HepG2 (cell line): ENCODE results near the gene OST4. TPM values are rescaled to one million over a fixed set of nuclear protein-coding genes. Genes with fewer than 3 reads are reported as not detected.

Source experiments
- ATAC-seq: fragments of 200-7000 bp; cut with Tn5 transposase; 3 replicates; pipeline ENCODE4 v1.9.1; 2020; ENCODE audit warnings: mild to moderate bottlenecking, moderate library complexity
- BruUV-seq: library from RNA; stranded (reverse); fragments of 400-500 nt; replicated peaks from 2 replicates; lab custom pipeline; 2021; lab: Mats Ljungman, UMichigan
- CTCF ChIA-PET: fragments of 300-600 bp; formaldehyde crosslinking; extraction: SDS; loops from one replicate; lab custom pipeline; 2021; ENCODE audit warnings: low total read pairs, inconsistent platforms, low intra/inter-chr PET ratio; lab: Yijun Ruan, JAX
- POLR2A ChIA-PET: fragments of 350-600 bp; sonication (Branson Sonifier 250); formaldehyde crosslinking; loops from one replicate; lab custom pipeline; 2020; ENCODE audit warnings: antibody characterized with exemption, inconsistent platforms; lab: Yijun Ruan, JAX
- DNase-seq: peaks from one replicate; pipeline ENCODE4 v3.0.0-alpha.2; 2015; ENCODE audit warnings: low spot score
- FAIRE-seq: peaks from 3 replicates; lab custom pipeline; 2011; peaks lifted over from hg19 to GRCh38; lab: Jason Lieb, UNC
- H2AFZ ChIP-seq: one replicate; pipeline ENCODE4 v1.6.1; 2011; ENCODE audit warnings: low read length, inconsistent platforms
- H3K27ac ChIP-seq: fragments of 300-600 bp; 3 replicates; pipeline ENCODE4 v1.8.0; 2011; ENCODE audit warnings: mixed run types, mild to moderate bottlenecking, mixed read lengths, low read length, inconsistent platforms; ENCODE audit not compliant: insufficient read depth; ENCODE audit errors: extremely low read length
- H3K27me3 ChIP-seq, 2 experiments: fragments of 200-600 bp in 1 of 2; 2 replicates in 1 of 2; 3 replicates in 1 of 2; pipeline versions ENCODE4 v1.6.0 to v1.8.0; 2011; ENCODE audit warnings: low read length in 2 of 2, mild to moderate bottlenecking in 2 of 2, moderate library complexity in 2 of 2, inconsistent platforms in 1 of 2; ENCODE audit not compliant: insufficient read depth in 2 of 2, control insufficient read depth in 1 of 2
- H3K36me3 ChIP-seq, 2 experiments: fragments of 200-600 bp in 1 of 2; replicated peaks in 1 of 2; 2 replicates in 1 of 2; 3 replicates in 1 of 2; pipeline versions ENCODE4 v1.5.1 to v1.8.0; 2011; ENCODE audit warnings: low read length in 2 of 2, inconsistent platforms in 1 of 2; ENCODE audit not compliant: insufficient read depth in 2 of 2, control insufficient read depth in 1 of 2
- H3K4me1 ChIP-seq: 2 replicates; pipeline ENCODE4 v1.5.1; 2012; ENCODE audit warnings: low read length, inconsistent platforms; ENCODE audit not compliant: insufficient read depth
- H3K4me2 ChIP-seq: 2 replicates; pipeline ENCODE4 v1.6.0; 2011; ENCODE audit warnings: low read depth, low read length, inconsistent platforms
- H3K4me3 ChIP-seq, 3 experiments: fragments of 200-600 bp in 1 of 3; sonication (generic), shearing (Covaris generic) in 1 of 3; replicated peaks in 1 of 3; 2 replicates each; pipeline ENCODE4 v1.5.1; 2011 to 2016; ENCODE audit warnings: low read length in 3 of 3, inconsistent platforms in 2 of 3, low read depth in 2 of 3, mild to moderate bottlenecking in 2 of 3, control low read depth in 1 of 3, mixed read lengths in 1 of 3; ENCODE audit not compliant: insufficient read depth in 1 of 3
- H3K79me2 ChIP-seq: one replicate; pipeline ENCODE4 v1.6.1; 2011; ENCODE audit warnings: low read length, inconsistent platforms; ENCODE audit not compliant: insufficient read depth
- H3K9ac ChIP-seq: 2 replicates; pipeline ENCODE4 v1.6.0; 2011; ENCODE audit warnings: mild to moderate bottlenecking, low read depth, low read length, inconsistent platforms; ENCODE audit not compliant: insufficient read depth
- H3K9me3 ChIP-seq: 2 replicates; pipeline ENCODE4 v1.5.1; 2012; ENCODE audit warnings: mild to moderate bottlenecking, low read length
- H4K20me1 ChIP-seq: 2 replicates; pipeline ENCODE4 v1.6.0; 2011; ENCODE audit warnings: inconsistent platforms, mild to moderate bottlenecking, low read length, moderate library complexity; ENCODE audit not compliant: insufficient read depth
- FOSL2 ChIP-seq: sonication (generic); formaldehyde crosslinking; IDR thresholded peaks from 2 replicates; pipeline ENCODE4 v1.4.0; 2020; ENCODE audit warnings: missing genetic modification reagents
- HMG20B ChIP-seq: conservative IDR thresholded peaks from 2 replicates; pipeline ENCODE4 v1.6.1; 2016; ENCODE audit warnings: missing genetic modification reagents, missing compliant biosample characterization
- HOXA9 ChIP-seq: sonication (generic); formaldehyde crosslinking; IDR thresholded peaks from 2 replicates; pipeline ENCODE4 v1.8.1; 2022; ENCODE audit warnings: missing genetic modification reagents, mild to moderate bottlenecking, moderate library complexity, borderline replicate concordance
- MAFG ChIP-seq: sonication (generic); formaldehyde crosslinking; IDR thresholded peaks from 2 replicates; pipeline ENCODE4 v1.5.1; 2020; ENCODE audit warnings: mild to moderate bottlenecking, missing genetic modification reagents
- MAFK ChIP-seq, 2 experiments: IDR thresholded peaks in 1 of 2; conservative IDR thresholded peaks in 1 of 2; 2 replicates each; pipeline ENCODE4 v1.6.1; 2011; ENCODE audit warnings: improper control_type of control experiment in 2 of 2, low read length in 2 of 2
- MIXL1 ChIP-seq: IDR thresholded peaks from 2 replicates; pipeline ENCODE4 v1.6.1; 2016
- MTF2 ChIP-seq: sonication (generic); formaldehyde crosslinking; IDR thresholded peaks from 2 replicates; pipeline ENCODE4 v1.5.0; 2020; ENCODE audit warnings: missing genetic modification reagents, borderline replicate concordance
- NR2C2 ChIP-seq: sonication (generic); formaldehyde crosslinking; IDR thresholded peaks from 2 replicates; pipeline ENCODE4 v1.4.0; 2020; ENCODE audit warnings: missing genetic modification reagents, mild to moderate bottlenecking, moderate library complexity, borderline replicate concordance
- RFXANK ChIP-seq: IDR thresholded peaks from 2 replicates; pipeline ENCODE4 v1.6.1; 2016
- SP140L ChIP-seq: sonication (generic); formaldehyde crosslinking; IDR thresholded peaks from 2 replicates; pipeline ENCODE4 v1.4.0; 2020; ENCODE audit warnings: missing genetic modification reagents, borderline replicate concordance
- SP4 ChIP-seq: sonication (generic); formaldehyde crosslinking; IDR thresholded peaks from 2 replicates; pipeline ENCODE4 v1.8.1; 2023; ENCODE audit warnings: mild to moderate bottlenecking, missing genetic modification reagents
- ZFP1 ChIP-seq: IDR thresholded peaks from 2 replicates; pipeline ENCODE4 v1.6.1; 2016
- ZNF225 ChIP-seq: sonication (generic); formaldehyde crosslinking; IDR thresholded peaks from 2 replicates; pipeline ENCODE4 v1.4.0; 2020; ENCODE audit warnings: mild to moderate bottlenecking, missing genetic modification reagents
- ZNF329 ChIP-seq: sonication (generic); formaldehyde crosslinking; IDR thresholded peaks from 2 replicates; pipeline ENCODE4 v1.9.0; 2021; ENCODE audit warnings: low read depth, mild to moderate bottlenecking, missing genetic modification reagents
- ZNF513 ChIP-seq: sonication (generic); formaldehyde crosslinking; conservative IDR thresholded peaks from 2 replicates; pipeline ENCODE4 v1.5.0; 2020; ENCODE audit warnings: missing genetic modification reagents
- ZNF790 ChIP-seq: sonication (generic); formaldehyde crosslinking; IDR thresholded peaks from 2 replicates; pipeline ENCODE4 v1.8.0; 2022; ENCODE audit warnings: missing genetic modification reagents, mild to moderate bottlenecking, borderline replicate concordance
- ZNF839 ChIP-seq: sonication (generic); formaldehyde crosslinking; IDR thresholded peaks from 2 replicates; pipeline ENCODE4 v1.4.0; 2020; ENCODE audit warnings: missing genetic modification reagents, mild to moderate bottlenecking, borderline replicate concordance
- ZSCAN30 ChIP-seq: sonication (generic); formaldehyde crosslinking; IDR thresholded peaks from 2 replicates; pipeline ENCODE4 v1.5.0; 2020; ENCODE audit warnings: mild to moderate bottlenecking, missing genetic modification reagents
- WGBS: methylation state at CpG from one replicate; pipeline ENCODE4 v1.1.6; 2017; ENCODE audit warnings: low lambda C conversion rate; 5-methylcytosine and 5-hydroxymethylcytosine counted together
- in situ Hi-C: cut with HindIII; loops from 2 replicates; pipeline ENCODE4 v1.10.0; 2017; ENCODE audit warnings: low pct_unique_long_range_greater_than_20kb; ENCODE audit not compliant: extremely low pct_ligation_motif_present
- intact Hi-C: fragments of 100-400 bp; cut with micrococcal nuclease; formaldehyde crosslinking; loops from one replicate; pipeline ENCODE4 v1.10.0; 2022; ENCODE audit not compliant: unreplicated experiment
- polyA plus RNA-seq, 8 experiments: library from polyadenylated mRNA; depleted of rRNA in 3 of 8; stranded (reverse) in 7 of 8; unstranded in 1 of 8; fragments of >200 nt; fragmentation: Illumina TruSeq in 4 of 8; extraction: Trizol in 4 of 8; gene quantifications; 2 replicates each; pipeline versions ENCODE4 v1.2.1 to v1.2.3, GENCODE V29; 2011 to 2016; ENCODE audit warnings: low read depth in 4 of 8, missing spikeins in 1 of 8, mixed read lengths in 1 of 8; ENCODE audit not compliant: insufficient read depth in 1 of 8
- total RNA-seq, 5 experiments: library from RNA; depleted of rRNA; stranded (reverse); fragments of >200 nt; fragmentation: Illumina TruSeq; extraction: Trizol; gene quantifications; 2 replicates each; pipeline ENCODE4 v1.2.3, GENCODE V29; 2016; ENCODE audit warnings: low read depth in 1 of 5
- TF ChIP-seq, protein P1 (sequence below), 2 experiments: sonication (generic) in 1 of 2; formaldehyde crosslinking in 1 of 2; IDR thresholded peaks; 2 replicates each; pipeline versions ENCODE4 v1.5.1 to v1.6.1; 2011 to 2020; ENCODE audit warnings: borderline replicate concordance in 1 of 2, low read depth in 1 of 2, low read length in 1 of 2, mild to moderate bottlenecking in 1 of 2, missing genetic modification reagents in 1 of 2, moderate library complexity in 1 of 2
- TF ChIP-seq, protein P2 (sequence below): fragments of 450-650 bp; IDR thresholded peaks from 2 replicates; pipeline ENCODE4 v1.6.1; 2016

Gene OST4
- total and polyA plus RNA-seq, 2 of the 13 experiments (the other 11 are each of a cell fraction or from before 2014, with no cell fraction given), result 498 to 584 TPM

GRCh38 chr2:27095427-27095744, 23.9 kb upstream of the OST4 start:
- no peaks in the 10 kb centered on the region for H3K27me3 ChIP-seq
- peak overlapping the region; percentile 97 for H3K27ac ChIP-seq
- H2AFZ ChIP-seq, result no peak overlapping the region
- H3K9ac ChIP-seq, result peak overlapping the region; percentile 79
- no peak for DNase-seq
- no peak for ATAC-seq
- H3K36me3 ChIP-seq, result peaks cover 4 to 42% of the 10 kb centered on the region in 2 experiments
- H3K79me2 ChIP-seq, result peaks cover 30% of the 10 kb centered on the region
- in situ Hi-C loops, result loop anchor here (5.0 kb wide), 2 partner anchors 102 to 187 kb away; partner anchors contain the start of gene TRIM54
- CTCF ChIA-PET, result interaction anchor here (1.6 kb wide), 1 partner anchor 185 kb away, joined by 5 read pairs; no protein-coding TSS in a partner anchor
- 0% methylated on average over 2 of the region's 2 CpGs for WGBS
- intact Hi-C loops, result loop anchor here (5.0 kb wide), 2 partner anchors 117 to 197 kb away; partner anchors contain the start of genes ATRAID and SLC5A6
- peak overlapping the region in 1 of 3 experiments; percentile 61; a peak in 2 of 6 replicates for H3K4me3 ChIP-seq
- H4K20me1 ChIP-seq, result no peaks in the 10 kb centered on the region
- no TSS peak for BruUV-seq
- FAIRE-seq, result no peak
- POLR2A ChIA-PET, result interaction anchor here (0.8 to 4.5 kb wide), 20 partner anchors 9 to 198 kb away, joined by 3 to 40 read pairs (median 4); partner anchors contain the start of genes ABHD1, AGBL5, KHK and OST4
- peaks cover 68% of the 10 kb centered on the region for H3K4me1 ChIP-seq
- H3K9me3 ChIP-seq, result no peaks in the 10 kb centered on the region
- H3K4me2 ChIP-seq, result peak overlapping the region; percentile 96
- TF ChIP-seq HMG20B (CRISPR knock-in tag) (no peak), ZSCAN30 (CRISPR knock-in tag) (no peak; the same call in 1 of the 2 replicates), MAFK (conservative IDR thresholded peaks at IDR 0.05 in 1 of 2, IDR thresholded peaks at IDR 0.05 in 1 of 2; ENCODE audit: low read length in 2 of 2) (no peak), ZNF329 (CRISPR knock-in tag) (no peak), SP140L (CRISPR knock-in tag) (0 out of 2 replicates have a peak, but pooled peaks have one; percentile 91), NR2C2 (CRISPR knock-in tag) (no peak), HOXA9 (0 out of 2 replicates have a peak, but pooled peaks have one; percentile 2), MTF2 (CRISPR knock-in tag) (0 out of 2 replicates have a peak, but pooled peaks have one; percentile 46), ZNF790 (CRISPR knock-in tag) (peak; percentile 78; the same call in 1 of the 2 replicates), ZNF225 (CRISPR knock-in tag) (0 out of 2 replicates have a peak, but pooled peaks have one; percentile 81), SP4 (CRISPR knock-in tag) (no peak), MIXL1 (CRISPR knock-in tag) (no peak), ZNF839 (0 out of 2 replicates have a peak, but pooled peaks have one; percentile 29), ZNF513 (CRISPR knock-in tag) (0 out of 2 replicates have a peak, but pooled peaks have one; percentile 81), RFXANK (CRISPR knock-in tag) (no peak), ZFP1 (no peak), FOSL2 (CRISPR knock-in tag) (no peak), MAFG (CRISPR knock-in tag) (no peak)
- TF ChIP-seq, protein P1, sequence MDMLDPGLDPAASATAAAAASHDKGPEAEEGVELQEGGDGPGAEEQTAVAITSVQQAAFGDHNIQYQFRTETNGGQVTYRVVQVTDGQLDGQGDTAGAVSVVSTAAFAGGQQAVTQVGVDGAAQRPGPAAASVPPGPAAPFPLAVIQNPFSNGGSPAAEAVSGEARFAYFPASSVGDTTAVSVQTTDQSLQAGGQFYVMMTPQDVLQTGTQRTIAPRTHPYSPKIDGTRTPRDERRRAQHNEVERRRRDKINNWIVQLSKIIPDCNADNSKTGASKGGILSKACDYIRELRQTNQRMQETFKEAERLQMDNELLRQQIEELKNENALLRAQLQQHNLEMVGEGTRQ (IDR thresholded peaks at IDR 0.05; ENCODE audit: low read depth, low read length), result no peak
- TF ChIP-seq, protein P1 (CRISPR knock-in tag; IDR thresholded peaks at IDR 0.05; ENCODE audit: borderline replicate concordance), result 0 out of 2 replicates have a peak, but pooled peaks have one; percentile 21
- TF ChIP-seq, protein P2, sequence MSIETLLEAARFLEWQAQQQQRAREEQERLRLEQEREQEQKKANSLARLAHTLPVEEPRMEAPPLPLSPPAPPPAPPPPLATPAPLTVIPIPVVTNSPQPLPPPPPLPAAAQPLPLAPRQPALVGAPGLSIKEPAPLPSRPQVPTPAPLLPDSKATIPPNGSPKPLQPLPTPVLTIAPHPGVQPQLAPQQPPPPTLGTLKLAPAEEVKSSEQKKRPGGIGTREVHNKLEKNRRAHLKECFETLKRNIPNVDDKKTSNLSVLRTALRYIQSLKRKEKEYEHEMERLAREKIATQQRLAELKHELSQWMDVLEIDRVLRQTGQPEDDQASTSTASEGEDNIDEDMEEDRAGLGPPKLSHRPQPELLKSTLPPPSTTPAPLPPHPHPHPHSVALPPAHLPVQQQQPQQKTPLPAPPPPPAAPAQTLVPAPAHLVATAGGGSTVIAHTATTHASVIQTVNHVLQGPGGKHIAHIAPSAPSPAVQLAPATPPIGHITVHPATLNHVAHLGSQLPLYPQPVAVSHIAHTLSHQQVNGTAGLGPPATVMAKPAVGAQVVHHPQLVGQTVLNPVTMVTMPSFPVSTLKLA, result no peak
